ACC112 (cell line): Measurements from ENCODE around the gene RING1.
A peak's percentile ranks its signal among the peaks of the same experiment; 100 is the strongest.

Source experiments
- H2AFZ ChIP-seq: fragments of 200-600 bp; sonication (generic); one replicate; pipeline ENCODE4 v1.6.0; 2017; ENCODE audit warnings: antibody characterized with exemption, low read length; ENCODE audit not compliant: unreplicated experiment
- H3K27ac ChIP-seq: fragments of 200-600 bp; sonication (generic); 2 replicates; pipeline ENCODE4 v1.5.1; 2014; ENCODE audit warnings: low read depth, mild to moderate bottlenecking, antibody characterized with exemption, low read length, moderate library complexity
- H3K27me3 ChIP-seq: fragments of 200-600 bp; sonication (generic); 2 replicates; pipeline ENCODE4 v1.6.1; 2014; ENCODE audit warnings: mild to moderate bottlenecking, antibody characterized with exemption, low read length, moderate library complexity, mixed read lengths; ENCODE audit not compliant: insufficient read depth
- H3K36me3 ChIP-seq: fragments of 200-600 bp; sonication (generic); 2 replicates; pipeline ENCODE4 v1.6.1; 2016; ENCODE audit warnings: mild to moderate bottlenecking, antibody characterized with exemption, low read length, moderate library complexity, mixed read lengths; ENCODE audit not compliant: insufficient read depth
- H3K4me1 ChIP-seq: fragments of 200-600 bp; sonication (generic); one replicate; pipeline ENCODE4 v1.6.1; 2016; ENCODE audit warnings: low read length, mixed read lengths; ENCODE audit not compliant: insufficient read depth, unreplicated experiment, control insufficient read depth
- H3K4me3 ChIP-seq: fragments of 200-600 bp; sonication (generic); 2 replicates; pipeline ENCODE4 v1.5.1; 2014; ENCODE audit warnings: mild to moderate bottlenecking, low read depth, low read length
- H3K79me2 ChIP-seq: fragments of 200-600 bp; sonication (generic); one replicate; pipeline ENCODE4 v1.6.0; 2016; ENCODE audit warnings: low read length; ENCODE audit not compliant: control insufficient read depth, unreplicated experiment, insufficient read depth

The RING1 gene

GRCh38 chr6:33195304-33196165 lies 12.8 kb upstream of the RING1 start:
- H3K79me2 ChIP-seq: peaks cover 13% of the 10 kb centered on the region
- peaks cover 22% of the 10 kb centered on the region for H3K4me1 ChIP-seq
- no peak overlapping the region for H3K27ac ChIP-seq
- no peak overlapping the region for H3K4me3 ChIP-seq
- peaks cover 23% of the 10 kb centered on the region for H3K27me3 ChIP-seq
- no peak overlapping the region for H2AFZ ChIP-seq
- peaks cover 16% of the 10 kb centered on the region; the same call in 1 of the 2 replicates for H3K36me3 ChIP-seq

GRCh38 chr6:33197431-33198048 lies 10.8 kb upstream of the RING1 start:
- H3K4me3 ChIP-seq: no peak overlapping the region
- peaks cover 26% of the 10 kb centered on the region for H3K4me1 ChIP-seq
- no peak overlapping the region for H3K27ac ChIP-seq
- peaks cover 25% of the 10 kb centered on the region; the same call in 1 of the 2 replicates for H3K36me3 ChIP-seq
- no peak overlapping the region for H2AFZ ChIP-seq
- H3K79me2 ChIP-seq: peaks cover 31% of the 10 kb centered on the region
- H3K27me3 ChIP-seq: peaks cover 5% of the 10 kb centered on the region

GRCh38 chr6:33198159-33198852 lies 10.0 kb upstream of the RING1 start:
- Histone ChIP-seq H3K79me2 (peaks cover 38% of the 10 kb centered on the region), H3K4me1 (peaks cover 26% of the 10 kb centered on the region), H3K27ac (no peak overlapping the region), H3K4me3 (no peak overlapping the region; the same call in 1 of the 2 replicates), H2AFZ (no peak overlapping the region), H3K36me3 (peaks cover 31% of the 10 kb centered on the region; the same call in 1 of the 2 replicates), H3K27me3 (no peaks in the 10 kb centered on the region)

- H3K4me1 ChIP-seq: peaks cover 30% of the 10 kb centered on the region
- peaks cover 45% of the 10 kb centered on the region for H3K79me2 ChIP-seq
- H3K27ac ChIP-seq: no peak overlapping the region
- no peak overlapping the region for H2AFZ ChIP-seq
- H3K36me3 ChIP-seq: peaks cover 31% of the 10 kb centered on the region; the same call in 1 of the 2 replicates
- peak overlapping the region; percentile 99 for H3K4me3 ChIP-seq
- H3K27me3 ChIP-seq: no peaks in the 10 kb centered on the region
These were observed 9.4 kb upstream of the RING1 start for GRCh38 chr6:33198853-33199436.

- peak overlapping the region; percentile 99 for H3K4me3 ChIP-seq
- H3K36me3 ChIP-seq: peaks cover 25% of the 10 kb centered on the region; the same call in 1 of the 2 replicates
- H3K27me3 ChIP-seq: no peaks in the 10 kb centered on the region
- H3K79me2 ChIP-seq: peaks cover 47% of the 10 kb centered on the region
- H3K27ac ChIP-seq: peak overlapping the region; percentile 94
- H3K4me1 ChIP-seq: peaks cover 37% of the 10 kb centered on the region
- H2AFZ ChIP-seq: peak overlapping the region; percentile 91
These were observed 8.5 kb upstream of the RING1 start for GRCh38 chr6:33199687-33200218.

GRCh38 chr6:33200219-33201146 lies 7.8 kb upstream of the RING1 start, which contains the start of the genes RXRB and SLC39A7:
Gene RXRB (minus strand): TSS chr6:33200665. CDS start chr6:33200476, 189 bp downstream.
Gene SLC39A7 (plus strand): TSS chr6:33200867. CDS start chr6:33201246, 379 bp downstream.
- Histone ChIP-seq H3K27ac (peak within 1 kb of the TSS; percentile 94), H3K79me2 (peaks cover 47% of the 10 kb centered on the region), H3K27me3 (no peaks in the 10 kb centered on the region), H3K4me1 (peaks cover 44% of the 10 kb centered on the region), H2AFZ (peak within 1 kb of the TSS; percentile 91), H3K4me3 (peak within 1 kb of the TSS; percentile 99), H3K36me3 (peaks cover 19% of the 10 kb centered on the region; the same call in 1 of the 2 replicates)

- Histone ChIP-seq H3K4me1 (peaks cover 50% of the 10 kb centered on the region), H3K36me3 (peaks cover 15% of the 10 kb centered on the region; the same call in 1 of the 2 replicates), H3K27ac (peak overlapping the region; percentile 94), H3K27me3 (no peaks in the 10 kb centered on the region), H3K79me2 (peaks cover 47% of the 10 kb centered on the region), H2AFZ (peak overlapping the region; percentile 87), H3K4me3 (peak overlapping the region; percentile 99)
These were observed 7.2 kb upstream of the RING1 start for GRCh38 chr6:33201147-33201545.

GRCh38 chr6:33201935-33202334 lies 6.4 kb upstream of the RING1 start:
- H3K4me1 ChIP-seq: peaks cover 58% of the 10 kb centered on the region
- peak overlapping the region; percentile 99 for H3K4me3 ChIP-seq
- no peak overlapping the region for H2AFZ ChIP-seq
- peaks cover 15% of the 10 kb centered on the region; the same call in 1 of the 2 replicates for H3K36me3 ChIP-seq
- peaks cover 47% of the 10 kb centered on the region for H3K79me2 ChIP-seq
- no peaks in the 10 kb centered on the region for H3K27me3 ChIP-seq
- peak overlapping the region; percentile 94; the same call in 1 of the 2 replicates for H3K27ac ChIP-seq

GRCh38 chr6:33202799-33203198 lies 5.5 kb upstream of the RING1 start:
- Histone ChIP-seq H3K4me1 (peaks cover 62% of the 10 kb centered on the region), H3K79me2 (peaks cover 47% of the 10 kb centered on the region), H3K4me3 (peak overlapping the region; percentile 99)

More at GRCh38 chr6:33202799-33203198, 5.5 kb upstream of the RING1 start:
- Histone ChIP-seq H2AFZ (no peak overlapping the region), H3K27ac (no peak overlapping the region), H3K36me3 (peaks cover 15% of the 10 kb centered on the region; the same call in 1 of the 2 replicates), H3K27me3 (no peaks in the 10 kb centered on the region)
